Eye (tissue), 1 donor: ENCODE data around the gene ZC3H4.
"Not testable (repeated sequence)": the region's sequence is repeated elsewhere in the genome, so short reads cannot be mapped to it uniquely, and the experiment has no call there.

ENCODE experiments used
- DNase-seq: peaks from one replicate; pipeline ENCODE4 v3.0.0-alpha.2; 2015

The ZC3H4 gene

GRCh38 chr19:47078351-47078750 is 35.2 kb downstream of the ZC3H4 start:
- not testable (repeated sequence) for DNase-seq

- no peak for DNase-seq
These were observed 37.6 kb downstream of the ZC3H4 start for GRCh38 chr19:47075941-47076340.

- no peak for DNase-seq
These were observed 38.3 kb downstream of the ZC3H4 start for GRCh38 chr19:47075179-47075810.

- no peak for DNase-seq
These were observed 39.0 kb downstream of the ZC3H4 start for GRCh38 chr19:47074621-47075020.

GRCh38 chr19:47073574-47073973 is 40.0 kb downstream of the ZC3H4 start:
- DNase-seq, result no peak

- no peak for DNase-seq
These were observed 41.3 kb downstream of the ZC3H4 start for GRCh38 chr19:47072323-47072722.

GRCh38 chr19:47071731-47072130 is 41.8 kb downstream of the ZC3H4 start:
- DNase-seq, result no peak

GRCh38 chr19:47070756-47071155 is 42.8 kb downstream of the ZC3H4 start:
- no peak for DNase-seq

GRCh38 chr19:47069795-47070194 is 43.8 kb downstream of the ZC3H4 start:
- DNase-seq, result no peak

GRCh38 chr19:47068876-47069406 is 44.6 kb downstream of the ZC3H4 start:
- DNase-seq, result no peak

GRCh38 chr19:47068246-47068645 is 45.3 kb downstream of the ZC3H4 start:
- no peak for DNase-seq

GRCh38 chr19:47067215-47067847 is 46.2 kb downstream of the ZC3H4 start:
- no peak for DNase-seq

GRCh38 chr19:47066376-47067214 is 47.0 kb downstream of the ZC3H4 start:
- DNase-seq, result no peak

- no peak for DNase-seq
These were observed 48.3 kb downstream of the ZC3H4 start for GRCh38 chr19:47065242-47065641.

GRCh38 chr19:47063874-47064273 is 49.7 kb downstream of the ZC3H4 start:
- DNase-seq, result no peak

GRCh38 chr19:47058621-47059022 is 55.0 kb downstream of the ZC3H4 start:
- no peak for DNase-seq

GRCh38 chr19:47057328-47057727 is 56.2 kb downstream of the ZC3H4 start:
- no peak for DNase-seq

- DNase-seq, result peak; percentile 25
These were observed 57.2 kb downstream of the ZC3H4 start for GRCh38 chr19:47056411-47056810.

GRCh38 chr19:47050562-47050961 is 63.0 kb downstream of the ZC3H4 start:
- DNase-seq, result not testable (repeated sequence)

GRCh38 chr19:47049307-47049700 is 64.3 kb downstream of the ZC3H4 start:
- DNase-seq, result peak; percentile 57

GRCh38 chr19:47047763-47048405 is 65.7 kb downstream of the ZC3H4 start:
- peak; percentile 94 for DNase-seq

GRCh38 chr19:47047272-47047762 is 66.3 kb downstream of the ZC3H4 start:
- DNase-seq, result no peak
